ENCODE results near the gene PKDCC. TPM values are rescaled to one million over a fixed set of nuclear protein-coding genes. Genes with fewer than 3 reads are reported as not detected.

PKDCC gene
- polyA plus RNA-seq, 3 donors from 2014 or later = not detected

GRCh38 chr2:42100683-42101205 lies 52.9 kb downstream of the PKDCC start:
- no peak for DNase-seq
- H3K4me1 Mint-ChIP-seq = peaks cover 33 to 46% of the 10 kb centered on the region in 2 donors
- H3K9me3 Mint-ChIP-seq = no peaks in the 10 kb centered on the region
- H3K36me3 Mint-ChIP-seq = no peaks in the 10 kb centered on the region
- peak overlapping the region; percentile 52 to 96 (median 87) for H3K27ac Mint-ChIP-seq
- peaks cover 15 to 31% (median 25%) of the 10 kb centered on the region in 3 donors for H3K27me3 Mint-ChIP-seq (ENCODE audit: low read depth in 3 of 3)
- peak overlapping the region; percentile 30 to 77 (median 69) for H3K4me3 Mint-ChIP-seq

GRCh38 chr2:42101206-42102023 lies 53.6 kb downstream of the PKDCC start:
- Mint-ChIP-seq H3K9me3 (no peaks in the 10 kb centered on the region), H3K27ac (peak overlapping the region in 3 of 6 donors; percentile 95 to 100 (median 99)), H3K36me3 (no peaks in the 10 kb centered on the region), H3K27me3 (ENCODE audit: low read depth in 3 of 3) (peaks cover 17 to 33% (median 25%) of the 10 kb centered on the region in 3 donors), H3K4me1 (peaks cover 33 to 46% of the 10 kb centered on the region in 2 donors), H3K4me3 (peak overlapping the region; percentile 81 to 94 (median 86))
- peak; percentile 81 to 83 (median 82) for DNase-seq

- peak overlapping the region in 3 of 6 donors; percentile 95 to 100 (median 99) for H3K27ac Mint-ChIP-seq
- peaks cover 33 to 46% of the 10 kb centered on the region in 2 donors for H3K4me1 Mint-ChIP-seq
- peak overlapping the region; percentile 81 to 94 (median 86) for H3K4me3 Mint-ChIP-seq
- peak; percentile 96 to 98 (median 97) for DNase-seq
- no peaks in the 10 kb centered on the region for H3K36me3 Mint-ChIP-seq
- peaks cover 17 to 33% (median 25%) of the 10 kb centered on the region in 3 donors for H3K27me3 Mint-ChIP-seq (ENCODE audit: low read depth in 3 of 3)
- no peaks in the 10 kb centered on the region for H3K9me3 Mint-ChIP-seq
Measured at GRCh38 chr2:42102024-42102590, 54.3 kb downstream of the PKDCC start.

GRCh38 chr2:42102591-42103450 lies 55.0 kb downstream of the PKDCC start:
- no peak for DNase-seq
- H3K27ac Mint-ChIP-seq = peak overlapping the region in 3 of 6 donors; percentile 95 to 100 (median 99)
- no peaks in the 10 kb centered on the region for H3K36me3 Mint-ChIP-seq
- H3K4me1 Mint-ChIP-seq = peaks cover 31 to 46% of the 10 kb centered on the region in 2 donors
- peaks cover 17 to 33% (median 24%) of the 10 kb centered on the region in 3 donors for H3K27me3 Mint-ChIP-seq (ENCODE audit: low read depth in 3 of 3)
- H3K4me3 Mint-ChIP-seq = peak overlapping the region; percentile 81 to 94 (median 86)
- no peaks in the 10 kb centered on the region for H3K9me3 Mint-ChIP-seq

GRCh38 chr2:42103829-42104228 lies 56.0 kb downstream of the PKDCC start:
- peak overlapping the region in 4 of 5 donors; percentile 16 to 55 (median 24) for H3K4me3 Mint-ChIP-seq
- H3K27ac Mint-ChIP-seq = no peak overlapping the region
- peaks cover 21 to 37% of the 10 kb centered on the region in 2 donors for H3K4me1 Mint-ChIP-seq
- peaks cover 17 to 33% (median 24%) of the 10 kb centered on the region in 3 donors for H3K27me3 Mint-ChIP-seq (ENCODE audit: low read depth in 3 of 3)
- no peaks in the 10 kb centered on the region for H3K9me3 Mint-ChIP-seq
- H3K36me3 Mint-ChIP-seq = no peaks in the 10 kb centered on the region
- no peak for DNase-seq

- H3K9me3 Mint-ChIP-seq = no peaks in the 10 kb centered on the region
- peaks cover 17 to 30% (median 22%) of the 10 kb centered on the region in 3 donors for H3K27me3 Mint-ChIP-seq (ENCODE audit: low read depth in 3 of 3)
- DNase-seq = no peak
- H3K4me3 Mint-ChIP-seq = no peak overlapping the region
- H3K36me3 Mint-ChIP-seq = no peaks in the 10 kb centered on the region
- no peak overlapping the region for H3K27ac Mint-ChIP-seq
- H3K4me1 Mint-ChIP-seq = peaks cover 13 to 29% of the 10 kb centered on the region in 2 donors
Measured at GRCh38 chr2:42104621-42105020, 56.8 kb downstream of the PKDCC start.

- Mint-ChIP-seq H3K9me3 (no peaks in the 10 kb centered on the region), H3K4me3 (peak overlapping the region in 2 of 5 donors; percentile 21 to 59), H3K27me3 (ENCODE audit: low read depth in 3 of 3) (peaks cover 14 to 20% (median 15%) of the 10 kb centered on the region in 3 donors), H3K27ac (no peak overlapping the region), H3K4me1 (peaks cover 3 to 20% of the 10 kb centered on the region in 2 donors), H3K36me3 (no peaks in the 10 kb centered on the region)
- DNase-seq = peak; percentile 68 to 80 (median 75)
Measured at GRCh38 chr2:42105330-42106256, 57.8 kb downstream of the PKDCC start.

GRCh38 chr2:42106257-42106816 lies 58.5 kb downstream of the PKDCC start:
- H3K27ac Mint-ChIP-seq = no peak overlapping the region
- peaks cover 0 to 16% of the 10 kb centered on the region in 2 donors for H3K4me1 Mint-ChIP-seq
- no peaks in the 10 kb centered on the region for H3K36me3 Mint-ChIP-seq
- DNase-seq = no peak
- H3K4me3 Mint-ChIP-seq = no peak overlapping the region
- H3K27me3 Mint-ChIP-seq (ENCODE audit: low read depth in 3 of 3) = peaks cover 12 to 18% (median 14%) of the 10 kb centered on the region in 3 donors
- H3K9me3 Mint-ChIP-seq = no peaks in the 10 kb centered on the region

- Mint-ChIP-seq H3K27me3 (ENCODE audit: low read depth in 3 of 3) (peaks cover 2 to 10% (median 4%) of the 10 kb centered on the region in 3 donors), H3K4me3 (no peak overlapping the region), H3K9me3 (no peaks in the 10 kb centered on the region), H3K27ac (no peak overlapping the region), H3K36me3 (no peaks in the 10 kb centered on the region), H3K4me1 (peaks cover 0 to 6% of the 10 kb centered on the region in 2 donors)
- DNase-seq = no peak
Measured at GRCh38 chr2:42107249-42108042, 59.6 kb downstream of the PKDCC start.

All from immature natural killer cell (primary cell).